ENCODE data around the gene UNC13A. TPM values are rescaled to one million over a fixed set of nuclear protein-coding genes. Genes with fewer than 3 reads are reported as not detected.
"Not testable (repeated sequence)": the region's sequence is repeated elsewhere in the genome, so short reads cannot be mapped to it uniquely, and the experiment has no call there.

The UNC13A gene
- total and polyA plus RNA-seq, 2 of the 8 experiments (the other 6 are each of a cell fraction or from before 2014, with no cell fraction given), result 13.1 to 47.6 TPM

GRCh38 chr19:17570291-17570690 is 117.9 kb downstream of the UNC13A start:
- not testable (repeated sequence) for H4K8ac ChIP-seq (ENCODE audit: extremely low read depth, insufficient read depth, low read length); H3K23ac ChIP-seq (ENCODE audit: insufficient read length); H3K9me3 ChIP-seq (ENCODE audit: insufficient read depth in 2 of 2, low read depth in 1 of 2, low read length in 1 of 2); H3K27me3 ChIP-seq (replicated peaks in 1 of 4; ENCODE audit: control insufficient read depth in 3 of 4, extremely low read depth in 1 of 4, insufficient read depth in 3 of 4, low read length in 3 of 4); H2BK5ac ChIP-seq (ENCODE audit: low read depth, low read length); H3K79me2 ChIP-seq (ENCODE audit: control insufficient read depth in 1 of 2, insufficient read depth in 2 of 2, low read length in 2 of 2); H4K91ac ChIP-seq (replicated peaks; ENCODE audit: insufficient read length, low read length); H2BK15ac ChIP-seq (ENCODE audit: low read length); H2BK12ac ChIP-seq (ENCODE audit: low read depth, low read length); H4K5ac ChIP-seq (ENCODE audit: insufficient read length, low read depth, low read length); H3K4me3 ChIP-seq (ENCODE audit: extremely low read depth in 1 of 4, insufficient read depth in 2 of 4, low read depth in 3 of 4, low read length in 4 of 4); H3K9ac ChIP-seq (replicated peaks in 1 of 4; ENCODE audit: extremely low read depth in 1 of 4, low read depth in 3 of 4, low read length in 3 of 4); H3K27ac ChIP-seq (ENCODE audit: low read depth, low read length); H2BK120ac ChIP-seq (replicated peaks; ENCODE audit: low read depth, low read length); H2AFZ ChIP-seq (ENCODE audit: low read length); H3K4me1 ChIP-seq (replicated peaks in 1 of 4; ENCODE audit: control insufficient read depth in 3 of 4, insufficient read depth in 4 of 4, low read length in 3 of 4); H4K20me1 ChIP-seq (replicated peaks in 1 of 2; ENCODE audit: control insufficient read depth in 1 of 2, insufficient read depth in 2 of 2, low read length in 2 of 2); H3K23me2 ChIP-seq (ENCODE audit: low read depth, low read length); DNase-seq (ENCODE audit: low read depth in 1 of 2, low spot score in 2 of 2); H3K56ac ChIP-seq (replicated peaks; ENCODE audit: insufficient read length, low read depth, low read length); H3K4ac ChIP-seq (replicated peaks; ENCODE audit: insufficient read length, low read depth, low read length); H3K18ac ChIP-seq (ENCODE audit: extremely low read depth, low read length); FAIRE-seq; H3K79me1 ChIP-seq (ENCODE audit: low read depth, low read length); H3K4me2 ChIP-seq (ENCODE audit: insufficient read depth in 1 of 2, low read depth in 2 of 2, low read length in 2 of 2); H2AK5ac ChIP-seq (ENCODE audit: low read depth, low read length); H3K14ac ChIP-seq (ENCODE audit: insufficient read length); H2BK20ac ChIP-seq (ENCODE audit: low read length)
- peaks cover 0 to 11% (median 5%) of the 10 kb centered on the region in 4 experiments; a peak in 4 of 8 replicates for H3K36me3 ChIP-seq (ENCODE audit: control insufficient read depth in 2 of 4, insufficient read depth in 4 of 4, low read length in 3 of 4)
- WGBS, 2 experiments (ENCODE audit: extremely low coverage in 1 of 2, insufficient coverage in 1 of 2, insufficient read length in 1 of 2, insufficient replicate concordance in 2 of 2, low coverage in 1 of 2, low lambda C conversion rate in 2 of 2, missing lambda C conversion rate in 1 of 2), result 94% methylated on average over 5 of the region's 5 CpGs; no CpG with 5 or more reads in 1 of the 2 experiments
- CTCF ChIA-PET (ENCODE audit: partially characterized antibody), result interaction anchor here (1.2 kb wide), 1 partner anchor 74 kb away, joined by 4 read pairs; no protein-coding TSS in a partner anchor
- POLR2A ChIA-PET (ENCODE audit: partially characterized antibody), result interaction anchor here (0.8 kb wide), 1 partner anchor 40 kb away, joined by 5 read pairs; no protein-coding TSS in a partner anchor
